ENCODE data around the gene ANKLE1. TPM values are rescaled to one million over a fixed set of nuclear protein-coding genes. Genes with fewer than 3 reads are reported as not detected.
A peak's percentile ranks its signal among the peaks of the same experiment; 100 is the strongest.

ANKLE1 gene
- total and polyA plus RNA-seq, 8 donors, result 0.04 to 0.59 (median 0.13) TPM; not detected in 1

DNA sequence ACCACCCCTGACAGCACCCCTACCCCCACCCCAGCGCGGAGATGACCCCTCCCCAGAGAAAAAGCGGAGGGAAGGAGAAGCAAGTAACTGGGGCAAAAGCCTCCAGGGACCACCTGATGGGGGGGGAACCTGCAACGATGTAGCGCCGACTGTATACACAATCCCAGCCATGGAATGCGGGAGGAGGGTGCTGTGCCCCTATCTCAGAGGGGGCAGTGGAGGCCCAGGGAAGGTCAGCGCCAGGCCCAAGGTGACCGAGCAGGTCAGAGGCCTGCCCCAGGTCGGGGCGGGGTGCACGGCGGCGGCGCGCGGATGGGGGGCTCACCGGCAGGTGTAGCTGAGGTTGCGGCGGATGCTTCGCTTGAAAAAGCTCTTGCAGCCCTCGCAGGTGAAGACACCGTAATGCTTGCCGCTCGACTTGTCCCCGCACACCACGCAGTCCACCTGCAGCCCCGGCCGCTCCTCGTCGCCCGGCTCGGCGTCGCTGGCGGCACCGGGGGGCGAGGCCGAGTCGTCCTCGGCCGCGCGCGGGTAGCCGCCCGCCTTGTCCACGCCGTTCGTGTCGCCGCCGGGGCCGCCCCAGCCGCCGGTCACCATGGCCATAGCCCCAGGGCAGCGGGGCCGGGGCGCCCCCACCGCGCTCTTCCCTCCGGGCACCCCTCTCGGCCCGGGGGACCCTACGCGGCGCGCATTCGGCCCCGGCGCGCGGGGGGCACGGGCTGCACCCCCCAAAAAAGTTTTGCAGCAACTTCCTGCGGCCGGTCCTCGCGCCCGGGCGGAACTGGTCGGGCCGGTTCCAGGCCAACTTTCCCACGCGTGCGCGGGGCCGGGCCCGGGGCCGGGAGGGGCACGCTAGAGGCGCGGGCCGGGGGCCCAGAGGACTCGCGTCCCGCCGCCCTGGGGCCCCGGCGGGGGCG lies 36.8 kb upstream of the ANKLE1 start:
- TF ChIP-seq, protein P1, sequence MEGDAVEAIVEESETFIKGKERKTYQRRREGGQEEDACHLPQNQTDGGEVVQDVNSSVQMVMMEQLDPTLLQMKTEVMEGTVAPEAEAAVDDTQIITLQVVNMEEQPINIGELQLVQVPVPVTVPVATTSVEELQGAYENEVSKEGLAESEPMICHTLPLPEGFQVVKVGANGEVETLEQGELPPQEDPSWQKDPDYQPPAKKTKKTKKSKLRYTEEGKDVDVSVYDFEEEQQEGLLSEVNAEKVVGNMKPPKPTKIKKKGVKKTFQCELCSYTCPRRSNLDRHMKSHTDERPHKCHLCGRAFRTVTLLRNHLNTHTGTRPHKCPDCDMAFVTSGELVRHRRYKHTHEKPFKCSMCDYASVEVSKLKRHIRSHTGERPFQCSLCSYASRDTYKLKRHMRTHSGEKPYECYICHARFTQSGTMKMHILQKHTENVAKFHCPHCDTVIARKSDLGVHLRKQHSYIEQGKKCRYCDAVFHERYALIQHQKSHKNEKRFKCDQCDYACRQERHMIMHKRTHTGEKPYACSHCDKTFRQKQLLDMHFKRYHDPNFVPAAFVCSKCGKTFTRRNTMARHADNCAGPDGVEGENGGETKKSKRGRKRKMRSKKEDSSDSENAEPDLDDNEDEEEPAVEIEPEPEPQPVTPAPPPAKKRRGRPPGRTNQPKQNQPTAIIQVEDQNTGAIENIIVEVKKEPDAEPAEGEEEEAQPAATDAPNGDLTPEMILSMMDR (IDR thresholded peaks at IDR 0.05), result no peak
- intact Hi-C loops (cut with DNase I), result no loop called here
- Histone ChIP-seq H3K4me1 (peaks cover 26 to 39% (median 36%) of the 10 kb centered on the region in 3 donors), H3K9me3 (no peaks in the 10 kb centered on the region), H3K4me3 (peak overlapping the region; percentile 74 to 88 (median 82)), H3K27me3 (no peaks in the 10 kb centered on the region), H3K27ac (peak overlapping the region; percentile 53 to 83 (median 76)), H3K36me3 (no peaks in the 10 kb centered on the region)
- WGBS, 2 donors, result 0 to 1% methylated on average over 40 to 100 of the region's 100 CpGs
- ATAC-seq (no peak), FAIRE-seq (no peak), DNase-seq (peak; percentile 51 to 88 (median 76))

DNA sequence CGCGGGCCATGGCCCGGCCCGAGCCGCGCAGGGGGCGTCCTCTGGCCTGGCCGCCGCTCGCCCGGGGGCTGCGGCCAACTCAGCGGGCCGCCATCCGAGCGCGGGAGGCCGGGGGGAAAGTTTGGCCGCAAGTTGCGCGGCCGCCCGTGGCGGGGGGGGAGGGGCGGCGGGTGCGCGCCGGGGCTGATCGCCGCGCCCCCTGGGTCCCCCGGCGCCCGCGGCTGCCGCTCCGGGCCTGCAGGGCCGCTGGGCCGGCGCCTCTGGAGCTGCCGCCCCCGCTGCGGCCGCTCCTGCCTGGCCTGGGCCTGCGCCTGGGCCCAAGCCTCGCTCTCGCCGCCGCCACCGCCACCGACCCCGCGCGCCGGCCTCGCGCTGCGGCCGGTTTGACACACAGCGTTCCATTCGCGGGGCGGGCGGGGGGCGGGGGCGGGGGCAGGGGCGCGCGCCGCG lies 36.1 kb upstream of the ANKLE1 start, which contains the start of gene NR2F6:
Gene NR2F6 (minus strand): TSS at position 385 of the 450 bp plus-strand sequence. CDS start 699 bp downstream, outside the sequence.
- WGBS, 2 donors, result 1% methylated on average over 15 to 72 of the region's 72 CpGs
- no peak for FAIRE-seq

DNA sequence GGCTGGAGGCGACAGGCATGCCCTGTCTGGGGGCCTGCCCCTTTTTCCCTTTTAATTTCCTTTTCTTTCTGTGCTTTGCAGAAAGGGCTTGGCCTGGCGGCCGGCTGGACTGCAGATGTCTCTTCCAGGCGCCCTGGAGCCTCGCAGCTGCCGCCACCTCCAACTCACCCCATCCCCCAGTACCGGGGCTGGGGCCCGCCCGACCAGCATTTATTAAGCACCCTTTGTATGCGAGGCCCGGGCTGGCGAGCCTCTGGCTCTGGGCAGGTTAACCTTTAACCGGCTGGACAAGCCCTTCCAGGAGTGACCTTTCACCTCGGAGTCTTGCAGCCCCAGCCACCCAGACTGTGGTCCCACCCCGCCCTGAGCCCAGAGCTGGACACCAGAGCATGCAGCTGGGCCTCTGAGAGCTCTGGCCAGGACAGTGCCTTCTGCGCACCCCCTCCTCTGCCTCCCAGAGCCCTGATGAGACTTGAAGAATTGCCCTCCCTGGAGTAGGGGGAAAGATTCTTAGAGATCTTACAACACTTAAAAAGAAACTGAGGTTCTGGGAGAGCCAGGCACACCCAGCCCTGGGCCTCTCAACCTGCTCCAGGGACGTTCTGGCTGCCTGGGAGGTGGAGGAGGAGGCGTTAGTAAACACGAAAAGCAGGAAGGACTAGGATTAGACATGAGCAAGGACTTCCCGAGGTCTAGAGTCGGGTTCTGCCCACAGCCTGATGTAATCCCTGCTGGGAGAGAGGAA lies 34.8 kb upstream of the ANKLE1 start:
- peaks cover 18 to 36% (median 35%) of the 10 kb centered on the region in 3 donors for H3K4me1 ChIP-seq
- no peaks in the 10 kb centered on the region for H3K9me3 ChIP-seq
- H3K4me3 ChIP-seq, result peak overlapping the region in 2 of 4 donors; percentile 32 to 80
- H3K27ac ChIP-seq, result peak overlapping the region; percentile 84 to 91 (median 84)
- peak; percentile 12 to 28 (median 16) for ATAC-seq
- TF ChIP-seq, protein P1 (IDR thresholded peaks at IDR 0.05), result no peak
- no peak for FAIRE-seq
- intact Hi-C loops (cut with DNase I), result no loop called here
- H3K36me3 ChIP-seq, result no peaks in the 10 kb centered on the region
- DNase-seq, result peak in 5 of 6 donors; percentile 57 to 87 (median 61)
- H3K27me3 ChIP-seq, result no peaks in the 10 kb centered on the region
- WGBS, 2 donors, result 12 to 15% methylated on average over 19 to 21 of the region's 21 CpGs

More for the DNA sequence above, 36.1 kb upstream of the ANKLE1 start, which contains the start of gene NR2F6:
- H3K36me3 ChIP-seq, result no peaks in the 10 kb centered on the region
- peaks cover 19 to 36% (median 35%) of the 10 kb centered on the region in 3 donors for H3K4me1 ChIP-seq
- intact Hi-C loops (cut with DNase I), result no loop called here
- no peaks in the 10 kb centered on the region for H3K9me3 ChIP-seq
- ATAC-seq (no peak), DNase-seq (no peak)
- peak within 1 kb of the TSS; percentile 84 to 91 (median 84) for H3K27ac ChIP-seq
- no peaks in the 10 kb centered on the region for H3K27me3 ChIP-seq
- TF ChIP-seq, protein P1 (IDR thresholded peaks at IDR 0.05), result no peak
- peak within 1 kb of the TSS; percentile 74 to 88 (median 82) for H3K4me3 ChIP-seq

DNA sequence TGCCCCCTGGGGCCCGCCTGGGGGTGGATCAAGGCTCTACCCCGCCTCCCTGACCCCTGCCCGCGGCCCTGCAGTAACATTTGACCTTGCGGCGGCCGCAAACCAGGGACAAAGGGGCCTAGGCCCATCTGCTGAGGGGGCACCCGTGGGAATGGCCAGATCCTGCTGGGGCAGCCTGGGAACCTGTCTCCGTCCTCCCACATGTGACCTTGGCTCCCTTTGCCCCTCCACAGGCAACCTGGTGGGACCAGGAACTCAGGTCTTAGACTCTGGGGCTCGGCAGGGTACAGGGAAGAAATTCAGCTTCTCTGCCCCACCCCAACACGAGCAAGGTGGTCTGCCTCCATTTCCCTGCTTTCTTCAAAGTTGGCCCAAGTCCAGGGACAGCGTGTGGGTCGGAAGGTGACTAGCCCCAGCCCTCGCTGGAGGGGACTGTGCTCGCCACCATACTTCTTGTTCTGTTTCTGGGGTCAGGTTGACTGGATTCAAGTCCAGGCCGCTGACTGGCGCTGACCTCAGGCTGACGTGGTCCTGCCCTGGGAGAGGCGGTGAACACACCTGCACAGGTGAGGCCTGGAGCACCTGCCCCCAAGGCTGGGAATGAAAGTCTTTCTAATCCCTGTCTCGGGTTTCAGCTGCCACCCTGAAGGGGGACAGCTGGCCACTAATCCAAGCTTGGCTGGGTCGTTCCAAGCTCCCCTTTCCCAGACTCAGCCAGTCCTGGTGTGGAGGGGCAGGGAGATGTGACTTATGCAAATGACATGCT lies 33.5 kb upstream of the ANKLE1 start:
- Histone ChIP-seq H3K4me1 (peaks cover 18 to 28% (median 28%) of the 10 kb centered on the region in 3 donors), H3K27ac (peak overlapping the region; percentile 76 to 91 (median 84)), H3K36me3 (no peaks in the 10 kb centered on the region), H3K27me3 (no peaks in the 10 kb centered on the region), H3K9me3 (no peaks in the 10 kb centered on the region), H3K4me3 (no peak overlapping the region)
- DNase-seq, result peak; percentile 80 to 94 (median 86)
- TF ChIP-seq, protein P1 (IDR thresholded peaks at IDR 0.05), result no peak
- WGBS, 2 donors, result 28 to 32% methylated on average over 21 of the region's 21 CpGs
- FAIRE-seq, result no peak
- intact Hi-C loops (cut with DNase I), result no loop called here
- peak; percentile 49 to 59 (median 54) for ATAC-seq
